ENCODE results near the gene RAMACL.

The RAMACL gene

GRCh38 chr6:166625356-166625755 is 38.9 kb upstream of the RAMACL start:
- Histone ChIP-seq H3K36me3 (no peaks in the 10 kb centered on the region), H3K27ac (no peak overlapping the region), H3K9me3 (ENCODE audit: severe bottlenecking) (no peaks in the 10 kb centered on the region), H3K27me3 (ENCODE audit: insufficient read depth, low read depth, severe bottlenecking) (no peaks in the 10 kb centered on the region), H3K4me3 (ENCODE audit: low read depth, low read length) (no peak overlapping the region)
- TF ChIP-seq CTCF (IDR thresholded peaks at IDR 0.05; ENCODE audit: low read depth, low read length) = no peak
- no peak for DNase-seq

- Histone ChIP-seq H3K9me3 (ENCODE audit: severe bottlenecking) (no peaks in the 10 kb centered on the region), H3K36me3 (no peaks in the 10 kb centered on the region), H3K4me3 (ENCODE audit: low read depth, low read length) (no peak overlapping the region), H3K27me3 (ENCODE audit: insufficient read depth, low read depth, severe bottlenecking) (no peaks in the 10 kb centered on the region), H3K27ac (no peak overlapping the region)
- TF ChIP-seq CTCF (IDR thresholded peaks at IDR 0.05; ENCODE audit: low read depth, low read length) = no peak
- no peak for DNase-seq
Measured at GRCh38 chr6:166624275-166624674, 37.8 kb upstream of the RAMACL start.

- H3K4me3 ChIP-seq (ENCODE audit: low read depth, low read length) = no peak overlapping the region
- no peaks in the 10 kb centered on the region for H3K27me3 ChIP-seq (ENCODE audit: insufficient read depth, low read depth, severe bottlenecking)
- no peaks in the 10 kb centered on the region for H3K9me3 ChIP-seq (ENCODE audit: severe bottlenecking)
- TF ChIP-seq CTCF (IDR thresholded peaks at IDR 0.05; ENCODE audit: low read depth, low read length) = no peak
- no peak overlapping the region for H3K27ac ChIP-seq
- H3K36me3 ChIP-seq = no peaks in the 10 kb centered on the region
- DNase-seq = no peak
Measured at GRCh38 chr6:166623318-166623717, 36.8 kb upstream of the RAMACL start.

- TF ChIP-seq CTCF (IDR thresholded peaks at IDR 0.05; ENCODE audit: low read depth, low read length) = no peak
- H3K27me3 ChIP-seq (ENCODE audit: insufficient read depth, low read depth, severe bottlenecking) = no peaks in the 10 kb centered on the region
- H3K9me3 ChIP-seq (ENCODE audit: severe bottlenecking) = no peaks in the 10 kb centered on the region
- no peak for DNase-seq
- no peak overlapping the region for H3K27ac ChIP-seq
- no peak overlapping the region for H3K4me3 ChIP-seq (ENCODE audit: low read depth, low read length)
- H3K36me3 ChIP-seq = no peaks in the 10 kb centered on the region; the same call in 1 of the 2 replicates
Measured at GRCh38 chr6:166621114-166621540, 34.6 kb upstream of the RAMACL start.

GRCh38 chr6:166620478-166621113 is 34.1 kb upstream of the RAMACL start:
- no peak for DNase-seq
- no peak for TF ChIP-seq CTCF (IDR thresholded peaks at IDR 0.05; ENCODE audit: low read depth, low read length)
- Histone ChIP-seq H3K4me3 (ENCODE audit: low read depth, low read length) (no peak overlapping the region), H3K36me3 (no peaks in the 10 kb centered on the region; the same call in 1 of the 2 replicates), H3K27me3 (ENCODE audit: insufficient read depth, low read depth, severe bottlenecking) (no peaks in the 10 kb centered on the region), H3K9me3 (ENCODE audit: severe bottlenecking) (no peaks in the 10 kb centered on the region), H3K27ac (no peak overlapping the region)

DNA sequence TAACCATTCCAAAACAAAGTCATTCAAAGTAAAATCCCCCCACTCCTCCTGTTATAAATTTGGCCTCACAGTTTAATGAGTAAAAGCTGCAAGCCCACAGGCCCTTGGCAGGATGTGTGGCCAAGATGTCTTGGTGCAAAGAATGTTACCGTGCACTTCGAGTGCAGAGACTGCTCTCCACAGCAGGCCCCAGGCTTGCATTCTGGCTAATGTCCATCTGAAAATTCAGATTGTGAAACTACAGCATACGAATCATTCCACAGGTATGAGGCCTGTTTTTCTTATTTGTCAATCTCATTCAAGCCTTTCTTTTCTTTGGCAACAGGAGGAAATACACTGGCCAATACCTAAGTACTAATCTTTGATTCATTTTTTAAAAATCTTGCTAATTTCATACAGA is 33.4 kb upstream of the RAMACL start:
- DNase-seq = no peak
- Histone ChIP-seq H3K27ac (no peak overlapping the region), H3K4me3 (ENCODE audit: low read depth, low read length) (no peak overlapping the region), H3K9me3 (ENCODE audit: severe bottlenecking) (no peaks in the 10 kb centered on the region), H3K36me3 (no peaks in the 10 kb centered on the region; the same call in 1 of the 2 replicates), H3K27me3 (ENCODE audit: insufficient read depth, low read depth, severe bottlenecking) (no peaks in the 10 kb centered on the region)
- no peak for TF ChIP-seq CTCF (IDR thresholded peaks at IDR 0.05; ENCODE audit: low read depth, low read length)

All from WERI-Rb-1 (cell line).